SU-DHL-6 (cell line): ENCODE results near the gene CARD11.

Experiments used
- H2AFZ ChIP-seq: fragments of 200-600 bp; sonication (generic); 2 replicates; pipeline ENCODE4 v1.6.1; 2014; ENCODE audit warnings: low read depth, mild to moderate bottlenecking, moderate library complexity, mixed read lengths, antibody characterized with exemption, low read length; ENCODE audit not compliant: severe bottlenecking
- H3F3A ChIP-seq: fragments of 200-600 bp; shearing (Covaris generic); 2 replicates; pipeline ENCODE4 v1.6.0; 2016; ENCODE audit warnings: antibody characterized with exemption, mild to moderate bottlenecking; ENCODE audit not compliant: insufficient read depth
- H3K27ac ChIP-seq: fragments of 200-600 bp; sonication (generic); 2 replicates; pipeline ENCODE4 v1.5.1; 2016; ENCODE audit warnings: low read depth, mild to moderate bottlenecking, low read length, moderate library complexity, mixed read lengths
- H3K27me3 ChIP-seq: fragments of 200-600 bp; sonication (generic), shearing (Covaris generic); 2 replicates; pipeline ENCODE4 v1.6.0; 2014; ENCODE audit warnings: mild to moderate bottlenecking, low read length
- H3K36me3 ChIP-seq: fragments of 200-600 bp; sonication (generic); 2 replicates; pipeline ENCODE4 v1.6.1; 2014; ENCODE audit warnings: mild to moderate bottlenecking, low read length, mixed read lengths
- H3K4me2 ChIP-seq: fragments of 300-600, 200-600 bp; shearing (Covaris generic), sonication (generic); 2 replicates; pipeline ENCODE4 v1.6.0; 2014; ENCODE audit warnings: low read length, low read depth, mild to moderate bottlenecking; ENCODE audit not compliant: poor library complexity, severe bottlenecking
- H3K4me3 ChIP-seq: fragments of 200-600 bp; sonication (generic); 2 replicates; pipeline ENCODE4 v1.5.1; 2014; ENCODE audit warnings: antibody characterized with exemption, low read length, mild to moderate bottlenecking, mixed read lengths; ENCODE audit not compliant: insufficient read depth, poor library complexity, severe bottlenecking
- H3K79me2 ChIP-seq: fragments of 200-600 bp; sonication (generic); 2 replicates; pipeline ENCODE4 v1.6.1; 2014; ENCODE audit warnings: mild to moderate bottlenecking, low read length, moderate library complexity; ENCODE audit not compliant: insufficient read depth
- H3K9ac ChIP-seq: fragments of 200-600 bp; sonication (generic); 2 replicates; pipeline ENCODE4 v1.7.0; 2014; ENCODE audit warnings: mild to moderate bottlenecking, low read length
- H3K9me2 ChIP-seq: fragments of 200-600 bp; sonication (generic); replicated peaks from 2 replicates; pipeline ENCODE4 v1.6.1; 2014; ENCODE audit warnings: low read length; ENCODE audit not compliant: insufficient read depth
- H3K9me3 ChIP-seq: fragments of 200-600 bp; sonication (generic); 2 replicates; pipeline ENCODE4 v1.6.1; 2014; ENCODE audit warnings: low read length, mixed read lengths; ENCODE audit not compliant: insufficient read depth
- H4K20me1 ChIP-seq: fragments of 200-600 bp; sonication (generic); 2 replicates; pipeline ENCODE4 v1.6.1; 2014; ENCODE audit warnings: low read depth, mild to moderate bottlenecking, antibody characterized with exemption, low read length, moderate library complexity, mixed read lengths
- CTCF ChIP-seq: fragments of 200-600 bp; sonication (generic); IDR thresholded peaks from one replicate; pipeline ENCODE4 v1.5.1; 2017; ENCODE audit warnings: antibody characterized with exemption, mild to moderate bottlenecking, low read length, moderate library complexity; ENCODE audit not compliant: insufficient read depth, poor library complexity, severe bottlenecking
- EZH2phosphoT487 ChIP-seq: fragments of 200-600 bp; sonication (generic), shearing (Covaris generic); conservative IDR thresholded peaks from 2 replicates; pipeline ENCODE4 v1.6.1; 2018; ENCODE audit warnings: mild to moderate bottlenecking, antibody characterized with exemption, low read length, moderate library complexity, mixed read lengths

Gene CARD11

GRCh38 chr7:2883101-2883500 is 160.6 kb downstream of the CARD11 start:
- no peak overlapping the region for H3K9ac ChIP-seq
- no peak overlapping the region for H3K4me2 ChIP-seq
- H3K27me3 ChIP-seq = no peaks in the 10 kb centered on the region

GRCh38 chr7:2882111-2882510 is 161.6 kb downstream of the CARD11 start:
- no peaks in the 10 kb centered on the region for H3K36me3 ChIP-seq
- H3K9ac ChIP-seq = no peak overlapping the region
- no peak overlapping the region for H2AFZ ChIP-seq

More at GRCh38 chr7:2883101-2883500, 160.6 kb downstream of the CARD11 start:
- no peak for TF ChIP-seq CTCF
- TF ChIP-seq EZH2phosphoT487 = no peak
- no peaks in the 10 kb centered on the region; the same call in 1 of the 2 replicates for H3F3A ChIP-seq
- H3K9me2 ChIP-seq = no peaks in the 10 kb centered on the region
- H3K4me3 ChIP-seq = no peak overlapping the region
- no peaks in the 10 kb centered on the region for H3K36me3 ChIP-seq
- no peaks in the 10 kb centered on the region for H3K9me3 ChIP-seq
- no peak overlapping the region for H2AFZ ChIP-seq
- H3K27ac ChIP-seq = no peak overlapping the region
- H4K20me1 ChIP-seq = no peaks in the 10 kb centered on the region
- H3K79me2 ChIP-seq = no peaks in the 10 kb centered on the region

GRCh38 chr7:2880874-2881533 is 162.7 kb downstream of the CARD11 start:
- H3K4me3 ChIP-seq = no peak overlapping the region
- no peaks in the 10 kb centered on the region for H3K9me3 ChIP-seq
- no peak overlapping the region for H3K4me2 ChIP-seq
- no peaks in the 10 kb centered on the region for H3F3A ChIP-seq
- H3K9me2 ChIP-seq = no peaks in the 10 kb centered on the region
- no peaks in the 10 kb centered on the region for H3K36me3 ChIP-seq
- no peaks in the 10 kb centered on the region for H3K79me2 ChIP-seq
- H3K27me3 ChIP-seq = no peaks in the 10 kb centered on the region
- no peak overlapping the region for H2AFZ ChIP-seq
- no peak overlapping the region for H3K27ac ChIP-seq
- TF ChIP-seq EZH2phosphoT487 (no peak), CTCF (no peak)
- H3K9ac ChIP-seq = no peak overlapping the region
- H4K20me1 ChIP-seq = no peaks in the 10 kb centered on the region

More at GRCh38 chr7:2882111-2882510, 161.6 kb downstream of the CARD11 start:
- no peak overlapping the region for H3K27ac ChIP-seq
- H3K9me3 ChIP-seq = no peaks in the 10 kb centered on the region
- no peaks in the 10 kb centered on the region for H3K27me3 ChIP-seq
- H3K4me3 ChIP-seq = no peak overlapping the region
- no peaks in the 10 kb centered on the region for H3F3A ChIP-seq
- H3K4me2 ChIP-seq = no peak overlapping the region
- H3K79me2 ChIP-seq = no peaks in the 10 kb centered on the region
- H3K9me2 ChIP-seq = no peaks in the 10 kb centered on the region
- H4K20me1 ChIP-seq = no peaks in the 10 kb centered on the region
- no peak for TF ChIP-seq CTCF
- TF ChIP-seq EZH2phosphoT487 = no peak
